GM19463 (cell line): Measurements from ENCODE around the gene TSTD2.
A peak's percentile ranks its signal among the peaks of the same experiment; 100 is the strongest.

Experiments
- ATAC-seq: cut with Tn5 transposase; IDR thresholded peaks from one replicate; pipeline ENCODE4 v1.9.1; 2021; ENCODE audit warnings: mild to moderate bottlenecking, moderate library complexity; ENCODE audit not compliant: unreplicated experiment

The TSTD2 gene

GRCh38 chr9:97565262-97565661 lies 67.9 kb downstream of the TSTD2 start:
- ATAC-seq: no peak

GRCh38 chr9:97564291-97565175 lies 68.6 kb downstream of the TSTD2 start:
- no peak for ATAC-seq

- ATAC-seq: no peak
Observed at GRCh38 chr9:97563458-97564135, 69.6 kb downstream of the TSTD2 start.

GRCh38 chr9:97562542-97562941 lies 70.6 kb downstream of the TSTD2 start:
- no peak for ATAC-seq

- ATAC-seq: no peak
Observed at GRCh38 chr9:97561501-97561900, 71.7 kb downstream of the TSTD2 start.

GRCh38 chr9:97560851-97561250 lies 72.3 kb downstream of the TSTD2 start:
- ATAC-seq: no peak

- ATAC-seq: no peak
Observed at GRCh38 chr9:97560154-97560553, 73.0 kb downstream of the TSTD2 start.

- ATAC-seq: peak; percentile 79
Observed at GRCh38 chr9:97559111-97559514, 74.1 kb downstream of the TSTD2 start.

GRCh38 chr9:97558701-97559101 lies 74.5 kb downstream of the TSTD2 start:
- ATAC-seq: peak; percentile 23

GRCh38 chr9:97557606-97558095 lies 75.5 kb downstream of the TSTD2 start:
- ATAC-seq: no peak

- no peak for ATAC-seq
Observed at GRCh38 chr9:97556721-97557605, 76.2 kb downstream of the TSTD2 start.

- no peak for ATAC-seq
Observed at GRCh38 chr9:97556036-97556720, 77.0 kb downstream of the TSTD2 start.

- no peak for ATAC-seq
Observed at GRCh38 chr9:97555164-97555563, 78.0 kb downstream of the TSTD2 start.

- no peak for ATAC-seq
Observed at GRCh38 chr9:97554566-97555075, 78.5 kb downstream of the TSTD2 start.

GRCh38 chr9:97553841-97554240 lies 79.3 kb downstream of the TSTD2 start:
- ATAC-seq: no peak

GRCh38 chr9:97553141-97553540 lies 80.0 kb downstream of the TSTD2 start:
- ATAC-seq: no peak

- no peak for ATAC-seq
Observed at GRCh38 chr9:97551308-97551707, 81.9 kb downstream of the TSTD2 start.

- ATAC-seq: no peak
Observed at GRCh38 chr9:97550386-97550785, 82.8 kb downstream of the TSTD2 start.
